H1 (cell line): ENCODE data around the gene CUL4A. TPM values are rescaled to one million over a fixed set of nuclear protein-coding genes. Genes with fewer than 3 reads are reported as not detected.

Experiments used
- CTCF ChIA-PET: fragments of 300-600 bp; sonication (Branson Sonifier 250); formaldehyde crosslinking; loops from one replicate; lab custom pipeline; 2021; ENCODE audit not compliant: partially characterized antibody; lab: Charles Lee
- POLR2A ChIA-PET: fragments of 300-600 bp; sonication (Branson Sonifier 250); formaldehyde crosslinking; loops from one replicate; lab custom pipeline; 2021; ENCODE audit warnings: inconsistent platforms; ENCODE audit not compliant: partially characterized antibody; lab: Charles Lee
- DNase-seq, 2 experiments: peaks; one replicate each; pipeline versions ENCODE4 v3.0.0 to v3.0.0-alpha.2; 2010 to 2022; ENCODE audit warnings: low spot score in 2 of 2, low read depth in 1 of 2, mixed read lengths in 1 of 2
- FAIRE-seq: peaks from 2 replicates; lab custom pipeline; 2011; peaks lifted over from hg19 to GRCh38; lab: Jason Lieb, UNC
- H2AFZ ChIP-seq: 2 replicates; pipeline ENCODE4 v1.8.1; 2012; ENCODE audit warnings: low read length, inconsistent platforms
- H2AK5ac ChIP-seq: 2 replicates; pipeline ENCODE4 v1.6.1; 2013; ENCODE audit warnings: low read depth, low read length
- H2BK120ac ChIP-seq: replicated peaks from 2 replicates; pipeline ENCODE3; 2013; ENCODE audit warnings: low read depth, low read length, inconsistent platforms
- H2BK12ac ChIP-seq: 2 replicates; pipeline ENCODE4 v1.6.1; 2013; ENCODE audit warnings: low read depth, low read length
- H2BK15ac ChIP-seq: 2 replicates; pipeline ENCODE4 v1.6.1; 2013; ENCODE audit warnings: low read length
- H2BK20ac ChIP-seq: 2 replicates; pipeline ENCODE4 v1.6.1; 2013; ENCODE audit warnings: low read length
- H2BK5ac ChIP-seq: 2 replicates; pipeline ENCODE4 v1.6.1; 2013; ENCODE audit warnings: low read depth, low read length
- H3K14ac ChIP-seq: 2 replicates; pipeline ENCODE4 v1.6.1; 2013; ENCODE audit warnings: inconsistent platforms; ENCODE audit not compliant: insufficient read length
- H3K18ac ChIP-seq: 2 replicates; pipeline ENCODE4 v1.6.1; 2013; ENCODE audit warnings: low read length; ENCODE audit errors: extremely low read depth
- H3K23ac ChIP-seq: 2 replicates; pipeline ENCODE4 v1.6.1; 2013; ENCODE audit warnings: inconsistent platforms; ENCODE audit not compliant: insufficient read length
- H3K23me2 ChIP-seq: 2 replicates; pipeline ENCODE4 v1.6.1; 2013; ENCODE audit warnings: low read depth, low read length
- H3K27ac ChIP-seq: 2 replicates; pipeline ENCODE4 v1.6.1; 2011; ENCODE audit warnings: low read depth, low read length, inconsistent platforms
- H3K27me3 ChIP-seq, 4 experiments: replicated peaks in 1 of 4; 1 replicate in 1 of 4; 2 replicates in 3 of 4; pipeline versions ENCODE4 v1.6.1 to v1.8.1; 2011 to 2013; ENCODE audit warnings: low read length in 3 of 4, mild to moderate bottlenecking in 3 of 4, inconsistent platforms in 2 of 4, mixed read lengths in 2 of 4, moderate library complexity in 1 of 4; ENCODE audit not compliant: control insufficient read depth in 3 of 4, insufficient read depth in 3 of 4; ENCODE audit errors: extremely low read depth in 1 of 4
- H3K36me3 ChIP-seq, 4 experiments: 2 replicates each; pipeline versions ENCODE4 v1.6.1 to v1.8.1; 2011 to 2013; ENCODE audit warnings: mild to moderate bottlenecking in 4 of 4, low read length in 3 of 4, moderate library complexity in 2 of 4, control low read depth in 1 of 4, inconsistent platforms in 1 of 4; ENCODE audit not compliant: insufficient read depth in 4 of 4, control insufficient read depth in 2 of 4
- H3K4ac ChIP-seq: replicated peaks from 2 replicates; pipeline ENCODE3; 2013; ENCODE audit warnings: low read length, low read depth, mixed read lengths, inconsistent platforms; ENCODE audit not compliant: insufficient read length
- H3K4me1 ChIP-seq, 4 experiments: replicated peaks in 1 of 4; 1 replicate in 1 of 4; 2 replicates in 3 of 4; pipeline versions ENCODE4 v1.6.1 to v1.8.1; 2011 to 2013; ENCODE audit warnings: low read length in 3 of 4, inconsistent platforms in 2 of 4, mixed read lengths in 1 of 4; ENCODE audit not compliant: insufficient read depth in 4 of 4, control insufficient read depth in 3 of 4
- H3K4me2 ChIP-seq, 2 experiments: 2 replicates each; pipeline versions ENCODE4 v1.6.1 to v1.8.1; 2011 to 2013; ENCODE audit warnings: low read depth in 2 of 2, low read length in 2 of 2, control low read depth in 1 of 2, inconsistent platforms in 1 of 2, mild to moderate bottlenecking in 1 of 2; ENCODE audit not compliant: insufficient read depth in 1 of 2
- H3K4me3 ChIP-seq, 4 experiments: fragments of 200-600, 300-600 bp in 1 of 4; sonication (generic), shearing (Covaris generic), sonication (Bioruptor Twin) in 1 of 4; 2 replicates each; pipeline versions ENCODE4 v1.5.1 to v1.8.1; 2011 to 2016; ENCODE audit warnings: low read length in 4 of 4, low read depth in 3 of 4, control low read depth in 2 of 4, inconsistent platforms in 2 of 4, mild to moderate bottlenecking in 2 of 4, mixed read lengths in 1 of 4, moderate library complexity in 1 of 4; ENCODE audit not compliant: insufficient read depth in 2 of 4; ENCODE audit errors: extremely low read depth in 1 of 4
- H3K56ac ChIP-seq: replicated peaks from 2 replicates; pipeline ENCODE3; 2013; ENCODE audit warnings: low read depth, mild to moderate bottlenecking, mixed read lengths, low read length, inconsistent platforms; ENCODE audit not compliant: insufficient read length
- H3K79me1 ChIP-seq: 2 replicates; pipeline ENCODE4 v1.6.1; 2013; ENCODE audit warnings: low read depth, low read length, control low read depth
- H3K79me2 ChIP-seq, 2 experiments: 2 replicates each; pipeline versions ENCODE4 v1.6.1 to v1.8.1; 2012 to 2013; ENCODE audit warnings: low read length in 2 of 2, mild to moderate bottlenecking in 2 of 2, inconsistent platforms in 1 of 2; ENCODE audit not compliant: insufficient read depth in 2 of 2, control insufficient read depth in 1 of 2
- H3K9ac ChIP-seq, 4 experiments: replicated peaks in 1 of 4; 1 replicate in 1 of 4; 2 replicates in 3 of 4; pipeline versions ENCODE4 v1.6.1 to v1.8.1; 2011 to 2013; ENCODE audit warnings: low read depth in 3 of 4, low read length in 3 of 4, control low read depth in 2 of 4, mild to moderate bottlenecking in 2 of 4, moderate library complexity in 2 of 4, inconsistent platforms in 1 of 4; ENCODE audit errors: extremely low read depth in 1 of 4
- H3K9me3 ChIP-seq, 2 experiments: 2 replicates each; pipeline versions ENCODE4 v1.6.1 to v1.8.1; 2012 to 2013; ENCODE audit warnings: mild to moderate bottlenecking in 2 of 2, moderate library complexity in 2 of 2, control low read depth in 1 of 2, inconsistent platforms in 1 of 2, low read depth in 1 of 2, low read length in 1 of 2, mixed read lengths in 1 of 2; ENCODE audit not compliant: insufficient read depth in 2 of 2
- H4K20me1 ChIP-seq, 2 experiments: replicated peaks in 1 of 2; 2 replicates each; pipeline versions ENCODE3 to v1.8.1; 2011 to 2013; ENCODE audit warnings: inconsistent platforms in 2 of 2, low read length in 2 of 2, mild to moderate bottlenecking in 1 of 2; ENCODE audit not compliant: insufficient read depth in 2 of 2, control insufficient read depth in 1 of 2
- H4K5ac ChIP-seq: 2 replicates; pipeline ENCODE4 v1.6.1; 2013; ENCODE audit warnings: low read length, low read depth, mixed read lengths, inconsistent platforms; ENCODE audit not compliant: insufficient read length
- H4K8ac ChIP-seq: 2 replicates; pipeline ENCODE4 v1.8.0; 2013; ENCODE audit warnings: mild to moderate bottlenecking, moderate library complexity, low read length, inconsistent platforms; ENCODE audit not compliant: insufficient read depth; ENCODE audit errors: extremely low read depth
- H4K91ac ChIP-seq: replicated peaks from 2 replicates; pipeline ENCODE3; 2013; ENCODE audit warnings: low read length, mixed read lengths, inconsistent platforms; ENCODE audit not compliant: insufficient read length
- ASH2L ChIP-seq: fragments of 200-600, 300-600 bp; sonication (generic); IDR thresholded peaks from one replicate; pipeline ENCODE4 v1.7.1; 2017; ENCODE audit warnings: low read length
- BCL11A ChIP-seq, 2 experiments: IDR thresholded peaks; one replicate each; pipeline ENCODE4 v1.6.1; 2011; ENCODE audit warnings: low read depth in 2 of 2, low read length in 2 of 2, mild to moderate bottlenecking in 2 of 2
- CBX8 ChIP-seq: fragments of 300-800, 300-1000 bp; sonication (generic); IDR thresholded peaks from 2 replicates; pipeline ENCODE4 v1.7.1; 2016; ENCODE audit warnings: low read depth, low read length, borderline replicate concordance
- CHD1 ChIP-seq: IDR thresholded peaks from 2 replicates; pipeline ENCODE4 v1.6.1; 2012; ENCODE audit warnings: low read depth, low read length, improper control_type of control experiment
- MAFK ChIP-seq: IDR thresholded peaks from 2 replicates; pipeline ENCODE4 v1.6.1; 2012; ENCODE audit warnings: low read depth, mild to moderate bottlenecking, improper control_type of control experiment, low read length
- POLR2A ChIP-seq, 2 experiments: IDR thresholded peaks; 1 replicate in 1 of 2; 2 replicates in 1 of 2; pipeline ENCODE4 v1.6.1; 2011; ENCODE audit warnings: low read depth in 2 of 2, low read length in 2 of 2, mild to moderate bottlenecking in 2 of 2; ENCODE audit errors: control extremely low read depth in 1 of 2
- POU5F1 ChIP-seq: IDR thresholded peaks from 2 replicates; pipeline ENCODE4 v1.6.1; 2011; ENCODE audit warnings: low read depth, mild to moderate bottlenecking, low read length, moderate library complexity
- SIN3A ChIP-seq, 2 experiments: IDR thresholded peaks in 1 of 2; conservative IDR thresholded peaks in 1 of 2; 2 replicates each; pipeline ENCODE4 v1.6.1; 2011 to 2012; ENCODE audit warnings: low read length in 2 of 2, improper control_type of control experiment in 1 of 2, low read depth in 1 of 2, mild to moderate bottlenecking in 1 of 2
- TAF1 ChIP-seq: IDR thresholded peaks from 2 replicates; pipeline ENCODE4 v1.6.1; 2011; ENCODE audit warnings: mild to moderate bottlenecking, low read depth, low read length
- TEAD4 ChIP-seq: IDR thresholded peaks from 2 replicates; pipeline ENCODE4 v1.6.1; 2012; ENCODE audit warnings: low read depth, low read length, inconsistent platforms, mixed read lengths
- WGBS, 2 experiments: shearing (Covaris generic) in 1 of 2; methylation state at CpG; one replicate each; pipeline versions ENCODE4 v1.1.6 to v1.1.7; 2013 to 2015; ENCODE audit warnings: low lambda C conversion rate in 2 of 2, mixed read lengths in 2 of 2, inconsistent platforms in 1 of 2, low coverage in 1 of 2, missing lambda C conversion rate in 1 of 2; ENCODE audit not compliant: insufficient replicate concordance in 2 of 2, insufficient coverage in 1 of 2, insufficient read length in 1 of 2; ENCODE audit errors: extremely low coverage in 1 of 2, missing lambda C conversion rate in 1 of 2; 5-methylcytosine and 5-hydroxymethylcytosine counted together
- polyA plus RNA-seq, 7 experiments: library from polyadenylated mRNA; depleted of rRNA in 3 of 7; stranded (reverse) in 5 of 7; unstranded in 2 of 7; fragments of >200 nt in 5 of 7; fragments of 200-250 nt in 2 of 7; gene quantifications; 1 replicate in 5 of 7; 2 replicates in 1 of 7; 4 replicates in 1 of 7; pipeline versions ENCODE4 v1.2.1 to v1.2.3, GENCODE V29; 2011 to 2013; ENCODE audit warnings: missing spikeins in 2 of 7, mixed read lengths in 2 of 7
- total RNA-seq: library from RNA; stranded (reverse); fragmentation: NEBNext Ultra II Directional; extraction: Animal tissue kit (Norgen Biotek cat#: 25700); gene quantifications from 2 replicates; pipeline ENCODE4 v1.2.1, GENCODE V29; 2021
- TF ChIP-seq, protein P1 (sequence below): IDR thresholded peaks from 2 replicates; pipeline ENCODE4 v1.6.1; 2012; ENCODE audit warnings: inconsistent platforms

CUL4A gene
- total and polyA plus RNA-seq, 2 of the 8 experiments (the other 6 are each of a cell fraction or from before 2014, with no cell fraction given): 54.7 to 101 TPM

DNA sequence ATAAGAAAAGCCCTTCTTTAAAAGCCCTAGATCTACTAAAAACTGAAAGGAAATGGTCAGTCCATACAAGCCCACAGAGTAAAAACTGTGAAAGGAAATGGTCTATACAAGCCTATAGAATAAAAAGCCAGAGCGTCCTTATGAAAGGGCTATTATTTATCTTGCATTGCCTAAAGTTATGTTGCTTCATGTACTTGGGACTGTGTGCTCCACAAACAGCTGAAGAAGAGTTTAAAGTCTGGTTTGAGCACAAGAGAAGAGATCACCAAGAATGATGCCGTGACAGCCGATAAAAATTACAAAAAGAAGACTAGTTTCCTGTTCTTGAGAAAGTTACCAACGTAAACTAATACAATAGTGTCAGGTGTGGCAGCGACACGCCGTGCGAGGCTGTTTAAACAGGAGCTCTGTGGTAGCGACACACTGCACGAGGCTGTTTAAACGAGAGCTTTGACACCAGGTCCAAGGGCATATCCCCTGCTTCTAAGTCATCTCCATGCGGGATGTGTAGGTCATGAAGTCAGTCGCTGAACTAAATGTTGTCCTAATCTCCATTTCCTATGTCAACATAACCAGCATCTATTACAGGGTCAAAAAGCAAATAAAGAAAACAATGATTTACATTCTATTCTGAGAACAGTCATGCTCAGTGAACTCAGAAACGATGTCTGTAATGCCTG, 25.8 kb upstream of the CUL4A start:
- Histone ChIP-seq H3K56ac (no peak overlapping the region), H2BK5ac (no peak overlapping the region), H3K27me3 (no peaks in the 10 kb centered on the region), H3K79me2 (no peaks in the 10 kb centered on the region), H3K23ac (no peak overlapping the region), H4K5ac (no peak overlapping the region), H3K36me3 (peaks cover 14 to 67% (median 46%) of the 10 kb centered on the region in 4 experiments), H4K8ac (no peak overlapping the region), H3K4me2 (no peak overlapping the region), H3K79me1 (peaks cover 3% of the 10 kb centered on the region; the same call in 1 of the 2 replicates), H4K91ac (no peak overlapping the region), H3K14ac (no peak overlapping the region), H3K4me1 (peaks cover 0 to 10% (median 2%) of the 10 kb centered on the region in 4 experiments; a peak in 5 of 7 replicates), H3K4me3 (no peak overlapping the region), H3K23me2 (no peaks in the 10 kb centered on the region), H2BK15ac (no peak overlapping the region), H2AK5ac (no peak overlapping the region), H3K4ac (no peak overlapping the region), H2BK20ac (no peak overlapping the region), H2BK120ac (no peak overlapping the region), H2BK12ac (no peak overlapping the region), H4K20me1 (peaks cover 6 to 22% of the 10 kb centered on the region in 2 experiments), H3K9me3 (no peaks in the 10 kb centered on the region), H3K18ac (no peak overlapping the region), H3K27ac (no peak overlapping the region), H3K9ac (no peak overlapping the region), H2AFZ (no peak overlapping the region)
- DNase-seq (no peak), FAIRE-seq (no peak)
- CTCF ChIA-PET: interaction anchor here (1.3 kb wide), 1 partner anchor 14 kb away, joined by 3 read pairs; no protein-coding TSS in a partner anchor
- WGBS, 2 experiments: 93% methylated on average over 14 of the region's 14 CpGs; no CpG with 5 or more reads in 1 of the 2 experiments
- TF ChIP-seq ASH2L: no peak
- TF ChIP-seq CBX8: no peak
- TF ChIP-seq, protein P1, sequence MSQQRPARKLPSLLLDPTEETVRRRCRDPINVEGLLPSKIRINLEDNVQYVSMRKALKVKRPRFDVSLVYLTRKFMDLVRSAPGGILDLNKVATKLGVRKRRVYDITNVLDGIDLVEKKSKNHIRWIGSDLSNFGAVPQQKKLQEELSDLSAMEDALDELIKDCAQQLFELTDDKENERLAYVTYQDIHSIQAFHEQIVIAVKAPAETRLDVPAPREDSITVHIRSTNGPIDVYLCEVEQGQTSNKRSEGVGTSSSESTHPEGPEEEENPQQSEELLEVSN: no peak
- TF ChIP-seq TAF1: no peak
- TF ChIP-seq MAFK: no peak
- no peak for TF ChIP-seq POU5F1
- no peak for TF ChIP-seq SIN3A (conservative IDR thresholded peaks at IDR 0.05 in 1 of 2, IDR thresholded peaks at IDR 0.05 in 1 of 2; ENCODE audit: low read depth in 1 of 2, low read length in 2 of 2)
- TF ChIP-seq POLR2A (IDR thresholded peaks at IDR 0.05; ENCODE audit: control extremely low read depth in 1 of 2, low read depth in 2 of 2, low read length in 2 of 2): no peak
- TF ChIP-seq CHD1: no peak
- TF ChIP-seq TEAD4: no peak
- no peak for TF ChIP-seq BCL11A (IDR thresholded peaks at IDR 0.05; ENCODE audit: low read depth in 2 of 2, low read length in 2 of 2)
- POLR2A ChIA-PET: interaction anchor here (0.9 to 2.5 kb wide), 4 partner anchors 9 to 19 kb away, joined by 3 to 8 read pairs (median 4); no protein-coding TSS in a partner anchor
